ENCODE measurements around the gene ODC1.
A peak's percentile ranks its signal among the peaks of the same experiment; 100 is the strongest.

The ODC1 gene

DNA sequence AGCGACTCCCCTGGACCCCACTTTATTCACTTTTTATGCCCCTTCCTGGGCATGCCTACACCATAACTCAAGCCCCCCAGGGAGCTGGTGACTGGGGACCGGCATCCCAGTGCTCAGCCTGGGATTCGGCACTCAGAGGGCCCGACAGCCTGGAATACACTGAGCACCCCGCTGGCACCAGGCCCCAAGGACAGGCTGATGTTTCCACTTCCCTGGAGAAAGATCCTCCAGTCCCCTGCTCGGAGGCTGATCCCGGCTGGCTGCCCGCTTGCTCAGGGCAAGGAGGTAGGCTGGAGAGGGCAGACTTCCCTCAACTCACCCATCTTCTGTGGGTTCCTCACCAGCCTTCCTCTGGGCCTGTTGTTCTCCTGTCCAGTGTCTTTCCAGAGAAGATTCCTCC lies 36.6 kb downstream of the ODC1 start:
- CTCF ChIA-PET, result interaction anchor here (1.3 kb wide), 1 partner anchor 23 kb away, joined by 3 read pairs; no protein-coding TSS in a partner anchor
- Histone ChIP-seq H3K4me1 (ENCODE audit: control insufficient read depth, insufficient read depth, low read length) (no peaks in the 10 kb centered on the region), H3K9me3 (ENCODE audit: control insufficient read depth, insufficient read depth, low read depth, low read length) (no peaks in the 10 kb centered on the region), H3K4me3 (ENCODE audit: low read depth, low read length) (no peak overlapping the region), H3K27ac (ENCODE audit: extremely low read depth, low read depth, low read length) (no peak overlapping the region), H3K36me3 (ENCODE audit: control insufficient read depth in 2 of 2, insufficient read depth in 1 of 2, low read length in 2 of 2) (no peaks in the 10 kb centered on the region)
- POLR2A ChIA-PET, result interaction anchor here (0.6 kb wide), 1 partner anchor 281 kb away, joined by 3 read pairs; no protein-coding TSS in a partner anchor
- TF ChIP-seq ZNF707 (tag by site-specific recombination; IDR thresholded peaks at IDR 0.05) (no peak), ZIC2 (tag by site-specific recombination; IDR thresholded peaks at IDR 0.05) (peak; percentile 5; the same call in 1 of the 2 replicates)

DNA sequence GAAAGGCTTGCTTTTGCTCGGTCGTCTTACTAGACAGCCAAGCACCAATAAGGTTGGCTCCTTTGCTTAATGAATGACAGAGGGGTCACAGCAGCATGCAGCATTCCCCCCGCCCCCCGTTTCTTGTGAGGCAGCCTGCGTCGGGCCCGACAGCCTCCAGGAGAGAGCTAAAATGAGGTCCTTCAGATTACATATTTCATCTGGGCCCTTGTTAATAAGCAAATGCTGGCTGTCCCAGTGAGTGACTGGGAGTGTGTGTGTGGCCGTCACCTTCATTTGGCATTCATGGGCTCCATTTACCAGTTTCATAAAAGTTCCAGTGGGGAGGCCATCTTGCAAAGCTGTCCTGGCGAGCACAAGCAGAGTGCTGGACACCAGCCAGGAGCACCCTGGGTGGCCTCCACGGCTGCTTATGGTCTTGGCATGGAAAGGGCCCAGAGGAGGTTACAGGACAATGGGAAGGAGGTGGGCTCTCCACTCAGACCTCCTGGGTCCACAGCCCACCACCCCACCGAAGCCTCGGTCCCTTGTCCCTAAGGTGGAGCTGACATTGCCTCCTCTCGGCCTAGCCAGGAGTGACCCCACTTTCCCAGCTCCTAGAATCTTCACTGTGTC lies 37.2 kb downstream of the ODC1 start:
- Histone ChIP-seq H3K4me3 (ENCODE audit: low read depth, low read length) (no peak overlapping the region), H3K27ac (ENCODE audit: extremely low read depth, low read depth, low read length) (no peak overlapping the region), H3K4me1 (ENCODE audit: control insufficient read depth, insufficient read depth, low read length) (no peaks in the 10 kb centered on the region), H3K36me3 (ENCODE audit: control insufficient read depth in 2 of 2, insufficient read depth in 1 of 2, low read length in 2 of 2) (no peaks in the 10 kb centered on the region), H3K9me3 (ENCODE audit: control insufficient read depth, insufficient read depth, low read depth, low read length) (no peaks in the 10 kb centered on the region)
- ChIA-PET CTCF (interaction anchor here (0.6 to 3.9 kb wide), 5 partner anchors 159 to 338 kb away, joined by 3 to 71 read pairs (median 4); partner anchors contain the start of gene RRM2), POLR2A (interaction anchor here (0.6 kb wide), 1 partner anchor 281 kb away, joined by 3 read pairs; no protein-coding TSS in a partner anchor)
- TF ChIP-seq GLIS1 (tag by site-specific recombination; IDR thresholded peaks at IDR 0.05), result peak; percentile 59
- TF ChIP-seq ZNF10 (tag by site-specific recombination; IDR thresholded peaks at IDR 0.05), result no peak
- TF ChIP-seq ZNF530 (tag by site-specific recombination; IDR thresholded peaks at IDR 0.05; ENCODE audit: low read depth), result peak; percentile 76; the same call in 1 of the 2 replicates
- TF ChIP-seq ZNF37A (tag by site-specific recombination; IDR thresholded peaks at IDR 0.05), result no peak
- TF ChIP-seq ZNF404 (tag by site-specific recombination; IDR thresholded peaks at IDR 0.05), result no peak
- no peak for TF ChIP-seq ZNF747 (tag by site-specific recombination; IDR thresholded peaks at IDR 0.05)
- no peak for TF ChIP-seq ZNF302 (tag by site-specific recombination; IDR thresholded peaks at IDR 0.05; ENCODE audit: low read depth)

DNA sequence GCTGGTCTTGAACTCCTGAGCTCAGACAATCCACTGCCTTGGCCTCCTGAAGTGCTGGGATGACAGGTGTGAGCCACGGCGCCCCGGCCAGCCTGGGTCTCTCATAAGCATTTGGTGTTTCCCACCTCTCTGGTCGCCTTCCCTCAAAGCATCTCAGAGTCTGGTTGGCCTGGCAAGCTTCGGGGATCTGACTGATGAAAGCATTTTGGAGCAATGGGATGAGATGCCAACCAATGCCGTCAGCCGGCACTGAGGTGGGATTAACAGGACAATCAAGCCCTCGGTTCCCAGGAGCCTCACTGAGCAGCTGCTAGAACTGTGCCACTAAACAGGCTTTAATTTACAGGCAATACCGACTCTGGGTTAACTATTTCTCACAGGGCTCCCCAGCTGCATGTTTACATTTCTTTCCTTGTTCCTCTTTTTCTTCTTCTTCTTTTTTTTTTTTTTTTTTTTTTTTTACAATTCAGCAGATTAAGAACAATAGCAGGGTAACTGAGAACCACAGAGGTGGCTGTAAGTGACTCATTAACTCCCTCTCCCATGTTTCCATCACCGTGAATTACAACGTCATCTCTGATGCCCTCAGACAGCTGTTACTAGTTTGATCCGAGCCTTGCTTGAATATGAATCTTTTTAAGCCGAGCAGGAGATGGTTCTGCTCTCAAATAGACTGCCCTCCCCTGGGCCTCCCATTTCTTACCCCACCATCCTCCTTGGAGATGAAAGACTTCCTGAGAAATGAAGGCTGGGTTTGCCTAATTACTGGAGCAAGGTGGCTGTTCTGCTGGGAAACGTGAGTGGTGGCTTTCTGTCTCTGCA lies 37.9 kb downstream of the ODC1 start:
- H3K27ac ChIP-seq (ENCODE audit: extremely low read depth, low read depth, low read length), result no peak overlapping the region
- ChIA-PET CTCF (interaction anchor here (0.6 to 4.2 kb wide), 29 partner anchors 9 to 1191 kb away, joined by 3 to 71 read pairs (median 5); partner anchors contain the start of gene RRM2), POLR2A (no interaction called here)
- no peaks in the 10 kb centered on the region for H3K4me1 ChIP-seq (ENCODE audit: control insufficient read depth, insufficient read depth, low read length)
- no peak overlapping the region for H3K4me3 ChIP-seq (ENCODE audit: low read depth, low read length)
- H3K36me3 ChIP-seq (ENCODE audit: control insufficient read depth in 2 of 2, insufficient read depth in 1 of 2, low read length in 2 of 2), result no peaks in the 10 kb centered on the region
- no peaks in the 10 kb centered on the region for H3K9me3 ChIP-seq (ENCODE audit: control insufficient read depth, insufficient read depth, low read depth, low read length)
- TF ChIP-seq ZNF175 (tag by site-specific recombination; IDR thresholded peaks at IDR 0.05) (no peak), MYNN (tag by site-specific recombination; IDR thresholded peaks at IDR 0.05; ENCODE audit: borderline replicate concordance) (no peak), HOXA7 (CRISPR knock-in tag; IDR thresholded peaks at IDR 0.05; ENCODE audit: borderline replicate concordance) (no peak), ZNF146 (tag by site-specific recombination; IDR thresholded peaks at IDR 0.05) (no peak), ZNF239 (tag by site-specific recombination; IDR thresholded peaks at IDR 0.05) (no peak), ZNF184 (tag by site-specific recombination; IDR thresholded peaks at IDR 0.05) (no peak), BCL11A (tag by site-specific recombination; IDR thresholded peaks at IDR 0.05; ENCODE audit: low read depth) (no peak), ZNF473 (tag by site-specific recombination; IDR thresholded peaks at IDR 0.05) (no peak), MEIS1 (CRISPR knock-in tag; IDR thresholded peaks at IDR 0.05; ENCODE audit: borderline replicate concordance) (no peak), ZNF548 (tag by site-specific recombination; IDR thresholded peaks at IDR 0.05) (no peak)
- TF ChIP-seq, protein P1, sequence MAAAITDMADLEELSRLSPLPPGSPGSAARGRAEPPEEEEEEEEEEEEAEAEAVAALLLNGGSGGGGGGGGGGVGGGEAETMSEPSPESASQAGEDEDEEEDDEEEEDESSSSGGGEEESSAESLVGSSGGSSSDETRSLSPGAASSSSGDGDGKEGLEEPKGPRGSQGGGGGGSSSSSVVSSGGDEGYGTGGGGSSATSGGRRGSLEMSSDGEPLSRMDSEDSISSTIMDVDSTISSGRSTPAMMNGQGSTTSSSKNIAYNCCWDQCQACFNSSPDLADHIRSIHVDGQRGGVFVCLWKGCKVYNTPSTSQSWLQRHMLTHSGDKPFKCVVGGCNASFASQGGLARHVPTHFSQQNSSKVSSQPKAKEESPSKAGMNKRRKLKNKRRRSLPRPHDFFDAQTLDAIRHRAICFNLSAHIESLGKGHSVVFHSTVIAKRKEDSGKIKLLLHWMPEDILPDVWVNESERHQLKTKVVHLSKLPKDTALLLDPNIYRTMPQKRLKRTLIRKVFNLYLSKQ (tag by site-specific recombination; IDR thresholded peaks at IDR 0.05; ENCODE audit: borderline replicate concordance), result no peak
- TF ChIP-seq, protein P2, sequence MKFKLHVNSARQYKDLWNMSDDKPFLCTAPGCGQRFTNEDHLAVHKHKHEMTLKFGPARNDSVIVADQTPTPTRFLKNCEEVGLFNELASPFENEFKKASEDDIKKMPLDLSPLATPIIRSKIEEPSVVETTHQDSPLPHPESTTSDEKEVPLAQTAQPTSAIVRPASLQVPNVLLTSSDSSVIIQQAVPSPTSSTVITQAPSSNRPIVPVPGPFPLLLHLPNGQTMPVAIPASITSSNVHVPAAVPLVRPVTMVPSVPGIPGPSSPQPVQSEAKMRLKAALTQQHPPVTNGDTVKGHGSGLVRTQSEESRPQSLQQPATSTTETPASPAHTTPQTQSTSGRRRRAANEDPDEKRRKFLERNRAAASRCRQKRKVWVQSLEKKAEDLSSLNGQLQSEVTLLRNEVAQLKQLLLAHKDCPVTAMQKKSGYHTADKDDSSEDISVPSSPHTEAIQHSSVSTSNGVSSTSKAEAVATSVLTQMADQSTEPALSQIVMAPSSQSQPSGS (tag by site-specific recombination; IDR thresholded peaks at IDR 0.05; ENCODE audit: low read depth), result no peak
- TF ChIP-seq, protein P3, sequence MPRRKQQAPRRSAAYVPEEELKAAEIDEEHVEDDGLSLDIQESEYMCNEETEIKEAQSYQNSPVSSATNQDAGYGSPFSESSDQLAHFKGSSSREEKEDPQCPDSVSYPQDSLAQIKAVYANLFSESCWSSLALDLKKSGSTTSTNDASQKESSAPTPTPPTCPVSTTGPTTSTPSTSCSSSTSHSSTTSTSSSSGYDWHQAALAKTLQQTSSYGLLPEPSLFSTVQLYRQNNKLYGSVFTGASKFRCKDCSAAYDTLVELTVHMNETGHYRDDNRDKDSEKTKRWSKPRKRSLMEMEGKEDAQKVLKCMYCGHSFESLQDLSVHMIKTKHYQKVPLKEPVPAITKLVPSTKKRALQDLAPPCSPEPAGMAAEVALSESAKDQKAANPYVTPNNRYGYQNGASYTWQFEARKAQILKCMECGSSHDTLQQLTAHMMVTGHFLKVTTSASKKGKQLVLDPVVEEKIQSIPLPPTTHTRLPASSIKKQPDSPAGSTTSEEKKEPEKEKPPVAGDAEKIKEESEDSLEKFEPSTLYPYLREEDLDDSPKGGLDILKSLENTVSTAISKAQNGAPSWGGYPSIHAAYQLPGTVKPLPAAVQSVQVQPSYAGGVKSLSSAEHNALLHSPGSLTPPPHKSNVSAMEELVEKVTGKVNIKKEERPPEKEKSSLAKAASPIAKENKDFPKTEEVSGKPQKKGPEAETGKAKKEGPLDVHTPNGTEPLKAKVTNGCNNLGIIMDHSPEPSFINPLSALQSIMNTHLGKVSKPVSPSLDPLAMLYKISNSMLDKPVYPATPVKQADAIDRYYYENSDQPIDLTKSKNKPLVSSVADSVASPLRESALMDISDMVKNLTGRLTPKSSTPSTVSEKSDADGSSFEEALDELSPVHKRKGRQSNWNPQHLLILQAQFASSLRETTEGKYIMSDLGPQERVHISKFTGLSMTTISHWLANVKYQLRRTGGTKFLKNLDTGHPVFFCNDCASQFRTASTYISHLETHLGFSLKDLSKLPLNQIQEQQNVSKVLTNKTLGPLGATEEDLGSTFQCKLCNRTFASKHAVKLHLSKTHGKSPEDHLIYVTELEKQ (tag by site-specific recombination; IDR thresholded peaks at IDR 0.05; ENCODE audit: borderline replicate concordance), result no peak
